D341Med (cell line): Measurements from ENCODE around the gene SLC22A23.

ENCODE experiments used
- DNase-seq: peaks from one replicate; pipeline ENCODE4 v3.0.0; 2012; ENCODE audit warnings: low spot score

The SLC22A23 gene

GRCh38 chr6:3369985-3370360 lies 86.9 kb downstream of the SLC22A23 start:
- no peak for DNase-seq

- no peak for DNase-seq
Observed at GRCh38 chr6:3368685-3369084, 88.2 kb downstream of the SLC22A23 start.

GRCh38 chr6:3367630-3368029 lies 89.2 kb downstream of the SLC22A23 start:
- DNase-seq: no peak

- no peak for DNase-seq
Observed at GRCh38 chr6:3366596-3367413, 90.0 kb downstream of the SLC22A23 start.

GRCh38 chr6:3364391-3364790 lies 92.5 kb downstream of the SLC22A23 start:
- DNase-seq: no peak

GRCh38 chr6:3363296-3364025 lies 93.4 kb downstream of the SLC22A23 start:
- no peak for DNase-seq

GRCh38 chr6:3361312-3362037 lies 95.4 kb downstream of the SLC22A23 start:
- DNase-seq: no peak

GRCh38 chr6:3360727-3361045 lies 96.2 kb downstream of the SLC22A23 start:
- DNase-seq: no peak

GRCh38 chr6:3359973-3360726 lies 96.7 kb downstream of the SLC22A23 start:
- DNase-seq: no peak

GRCh38 chr6:3359101-3359752 lies 97.6 kb downstream of the SLC22A23 start:
- no peak for DNase-seq

GRCh38 chr6:3358413-3359100 lies 98.3 kb downstream of the SLC22A23 start:
- no peak for DNase-seq

GRCh38 chr6:3357678-3358077 lies 99.2 kb downstream of the SLC22A23 start:
- no peak for DNase-seq

GRCh38 chr6:3356824-3357420 lies 99.9 kb downstream of the SLC22A23 start:
- no peak for DNase-seq

- DNase-seq: peak; percentile 89
Observed at GRCh38 chr6:3356056-3356823, 100.6 kb downstream of the SLC22A23 start.

- DNase-seq: no peak
Observed at GRCh38 chr6:3355358-3356055, 101.3 kb downstream of the SLC22A23 start.

GRCh38 chr6:3355011-3355357 lies 101.9 kb downstream of the SLC22A23 start:
- no peak for DNase-seq

- no peak for DNase-seq
Observed at GRCh38 chr6:3353939-3354338, 102.9 kb downstream of the SLC22A23 start.

GRCh38 chr6:3353213-3353903 lies 103.5 kb downstream of the SLC22A23 start:
- no peak for DNase-seq

- no peak for DNase-seq
Observed at GRCh38 chr6:3352678-3353077, 104.2 kb downstream of the SLC22A23 start.
